AG04450 (cell line): ENCODE results near the gene ABHD10. TPM values are rescaled to one million over a fixed set of nuclear protein-coding genes. Genes with fewer than 3 reads are reported as not detected.

Source experiments
- CTCF ChIA-PET: fragments of 300-600, 350-600 bp; formaldehyde crosslinking; extraction: SDS; loops from one replicate; lab custom pipeline; 2022; ENCODE audit warnings: antibody characterized with exemption, inconsistent platforms; lab: Charles Lee
- POLR2A ChIA-PET: fragments of 350-600 bp; formaldehyde crosslinking; extraction: SDS; loops from one replicate; lab custom pipeline; 2021; ENCODE audit warnings: antibody characterized with exemption, inconsistent platforms; lab: Yijun Ruan, JAX
- DNase-seq: peaks from one replicate; pipeline ENCODE4 v3.0.0-alpha.2; 2011; ENCODE audit warnings: low read depth, low spot score
- H3K27ac ChIP-seq: one replicate; pipeline ENCODE4 v1.5.1; 2012; ENCODE audit warnings: low read depth, low read length, control low read depth
- H3K27me3 ChIP-seq: one replicate; pipeline ENCODE4 v1.6.0; 2012; ENCODE audit warnings: low read length; ENCODE audit not compliant: control insufficient read depth, insufficient read depth
- H3K4me3 ChIP-seq: 2 replicates; pipeline ENCODE4 v1.5.1; 2011; ENCODE audit warnings: mild to moderate bottlenecking, low read depth, low read length, control low read depth
- H3K9me3 ChIP-seq: 2 replicates; pipeline ENCODE4 v1.5.1; 2012; ENCODE audit warnings: low read length; ENCODE audit not compliant: control insufficient read depth, insufficient read depth
- polyA plus RNA-seq: library from polyadenylated mRNA; depleted of rRNA; stranded (reverse); fragments of >200 nt; gene quantifications from 2 replicates; pipeline ENCODE4 v1.2.3, GENCODE V29; 2011
- TF ChIP-seq, protein P1 (sequence below): IDR thresholded peaks from 2 replicates; pipeline ENCODE4 v1.5.1; 2011; ENCODE audit warnings: low read depth, low read length, control low read depth, inconsistent platforms

The ABHD10 gene
- polyA plus RNA-seq, 1 experiment = 37.5 TPM

- ChIA-PET CTCF (interaction anchor here (0.9 kb wide), 1 partner anchor 23 kb away, joined by 3 read pairs; no protein-coding TSS in a partner anchor), POLR2A (no interaction called here)
- no peaks in the 10 kb centered on the region for H3K9me3 ChIP-seq
- TF ChIP-seq, protein P1, sequence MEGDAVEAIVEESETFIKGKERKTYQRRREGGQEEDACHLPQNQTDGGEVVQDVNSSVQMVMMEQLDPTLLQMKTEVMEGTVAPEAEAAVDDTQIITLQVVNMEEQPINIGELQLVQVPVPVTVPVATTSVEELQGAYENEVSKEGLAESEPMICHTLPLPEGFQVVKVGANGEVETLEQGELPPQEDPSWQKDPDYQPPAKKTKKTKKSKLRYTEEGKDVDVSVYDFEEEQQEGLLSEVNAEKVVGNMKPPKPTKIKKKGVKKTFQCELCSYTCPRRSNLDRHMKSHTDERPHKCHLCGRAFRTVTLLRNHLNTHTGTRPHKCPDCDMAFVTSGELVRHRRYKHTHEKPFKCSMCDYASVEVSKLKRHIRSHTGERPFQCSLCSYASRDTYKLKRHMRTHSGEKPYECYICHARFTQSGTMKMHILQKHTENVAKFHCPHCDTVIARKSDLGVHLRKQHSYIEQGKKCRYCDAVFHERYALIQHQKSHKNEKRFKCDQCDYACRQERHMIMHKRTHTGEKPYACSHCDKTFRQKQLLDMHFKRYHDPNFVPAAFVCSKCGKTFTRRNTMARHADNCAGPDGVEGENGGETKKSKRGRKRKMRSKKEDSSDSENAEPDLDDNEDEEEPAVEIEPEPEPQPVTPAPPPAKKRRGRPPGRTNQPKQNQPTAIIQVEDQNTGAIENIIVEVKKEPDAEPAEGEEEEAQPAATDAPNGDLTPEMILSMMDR = no peak
- no peak overlapping the region for H3K27ac ChIP-seq
- H3K27me3 ChIP-seq = no peaks in the 10 kb centered on the region
- H3K4me3 ChIP-seq = no peak overlapping the region
- DNase-seq = no peak
Measured at GRCh38 chr3:112020674-112021085, 41.9 kb downstream of the ABHD10 start.

- CTCF ChIA-PET = interaction anchor here (1.2 to 1.5 kb wide), 2 partner anchors 13 to 16 kb away, joined by 5 to 9 read pairs; no protein-coding TSS in a partner anchor
- DNase-seq = no peak
- Histone ChIP-seq H3K27me3 (no peaks in the 10 kb centered on the region), H3K4me3 (no peak overlapping the region), H3K9me3 (no peaks in the 10 kb centered on the region), H3K27ac (no peak overlapping the region)
- POLR2A ChIA-PET = interaction anchor here (0.7 kb wide), 1 partner anchor 53 kb away, joined by 3 read pairs; no protein-coding TSS in a partner anchor
- TF ChIP-seq, protein P1 = no peak
Measured at GRCh38 chr3:112027142-112027541, 48.3 kb downstream of the ABHD10 start.

DNA sequence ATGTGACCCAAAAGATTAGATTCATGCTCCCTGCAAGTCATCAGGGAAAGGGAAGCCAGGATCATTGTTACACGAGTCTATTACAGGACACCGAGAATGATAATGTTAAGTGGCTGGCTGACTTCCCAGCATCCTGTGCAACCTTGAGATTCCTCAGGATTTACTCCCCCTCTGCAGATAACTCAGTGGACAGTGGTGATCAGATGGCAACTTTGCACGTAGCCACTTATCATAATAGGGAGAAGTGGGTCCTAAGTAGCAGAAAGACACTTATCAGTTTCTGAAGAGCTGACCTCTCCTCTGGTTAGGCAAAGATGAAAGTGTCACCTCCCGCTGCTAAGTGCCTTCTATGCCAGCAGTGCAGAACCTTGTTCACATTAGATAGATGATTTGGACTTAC, 49.0 kb downstream of the ABHD10 start:
- no peaks in the 10 kb centered on the region for H3K27me3 ChIP-seq
- CTCF ChIA-PET = interaction anchor here (0.8 kb wide), 1 partner anchor 15 kb away, joined by 4 read pairs; no protein-coding TSS in a partner anchor
- TF ChIP-seq, protein P1 = no peak
- no peak overlapping the region for H3K4me3 ChIP-seq
- no peaks in the 10 kb centered on the region for H3K9me3 ChIP-seq
- POLR2A ChIA-PET = interaction anchor here (0.7 kb wide), 1 partner anchor 52 kb away, joined by 3 read pairs; no protein-coding TSS in a partner anchor
- no peak overlapping the region for H3K27ac ChIP-seq
- no peak for DNase-seq

DNA sequence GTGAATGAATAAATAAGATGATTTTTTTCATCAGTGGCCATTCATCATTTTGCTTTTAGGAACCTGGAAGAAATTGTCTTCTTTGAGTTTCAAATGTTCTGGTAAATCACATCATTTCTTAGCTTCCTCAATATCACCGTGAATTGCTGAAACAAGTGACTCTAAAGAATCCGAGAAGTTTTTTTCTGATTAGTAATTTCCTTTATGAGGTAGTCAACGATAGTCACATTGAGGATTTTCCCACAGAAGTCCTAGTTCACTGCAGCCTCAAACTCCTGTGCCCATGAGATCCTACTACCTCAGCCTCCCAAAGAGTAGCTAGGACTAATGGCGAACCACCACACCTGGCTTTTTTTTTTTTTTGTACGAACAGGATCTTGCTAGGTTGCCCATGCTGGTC, 52.1 kb downstream of the ABHD10 start:
- H3K27ac ChIP-seq = no peak overlapping the region
- no peak overlapping the region for H3K4me3 ChIP-seq
- TF ChIP-seq, protein P1 = no peak
- CTCF ChIA-PET = interaction anchor here (0.6 to 3.0 kb wide), 5 partner anchors 12 to 315 kb away, joined by 3 to 19 read pairs (median 9); no protein-coding TSS in a partner anchor
- POLR2A ChIA-PET = no interaction called here
- no peaks in the 10 kb centered on the region for H3K9me3 ChIP-seq
- no peak for DNase-seq
- no peaks in the 10 kb centered on the region for H3K27me3 ChIP-seq

GRCh38 chr3:112032098-112032731, 53.4 kb downstream of the ABHD10 start:
- no peak overlapping the region for H3K4me3 ChIP-seq
- ChIA-PET POLR2A (no interaction called here), CTCF (interaction anchor here (2.3 to 3.0 kb wide), 3 partner anchors 11 to 316 kb away, joined by 9 to 19 read pairs (median 9); no protein-coding TSS in a partner anchor)
- H3K27ac ChIP-seq = no peak overlapping the region
- TF ChIP-seq, protein P1 = no peak
- H3K27me3 ChIP-seq = no peaks in the 10 kb centered on the region
- DNase-seq = no peak
- no peaks in the 10 kb centered on the region for H3K9me3 ChIP-seq
